Activated T-cell treated with anti-CD3 and anti-CD28 coated beads, Interleukin-2, amount 50 U/mL, for 72 hours (primary cell): ENCODE measurements around the gene PRCD. TPM values are rescaled to one million over a fixed set of nuclear protein-coding genes. Genes with fewer than 3 reads are reported as not detected.
A peak's percentile ranks its signal among the peaks of the same experiment; 100 is the strongest.
"Not testable (repeated sequence)": the region's sequence is repeated elsewhere in the genome, so short reads cannot be mapped to it uniquely, and the experiment has no call there.

Source experiments
- ATAC-seq, 2 donors: fragments of 150-1000 bp; cut with Tn5 transposase; replicated peaks in 1 of 2; 2 replicates each; pipeline ENCODE4 v1.10.0; 2021; ENCODE audit warnings: moderate library complexity in 2 of 2, mild to moderate bottlenecking in 1 of 2
- DNase-seq, 2 donors: peaks; one replicate each; pipeline ENCODE4 v3.0.0; 2021 to 2022; ENCODE audit warnings: mixed read lengths in 1 of 2
- H3K27ac Mint-ChIP-seq: one replicate; pipeline ENCODE4 v1.8.0; 2022; ENCODE audit warnings: mild to moderate bottlenecking, moderate library complexity, mixed read lengths
- H3K27me3 Mint-ChIP-seq: one replicate; pipeline ENCODE4 v1.8.0; 2022; ENCODE audit warnings: low read depth, mixed read lengths
- H3K36me3 Mint-ChIP-seq, 2 donors: one replicate each; pipeline ENCODE4 v1.8.0; 2022; ENCODE audit warnings: mixed read lengths in 2 of 2, mild to moderate bottlenecking in 1 of 2; ENCODE audit not compliant: insufficient read depth in 2 of 2
- H3K4me1 Mint-ChIP-seq: one replicate; pipeline ENCODE4 v1.8.0; 2022; ENCODE audit warnings: low read depth, mixed read lengths
- H3K4me3 Mint-ChIP-seq, 2 donors: one replicate each; pipeline ENCODE4 v1.8.0; 2022; ENCODE audit warnings: mild to moderate bottlenecking in 2 of 2, mixed read lengths in 2 of 2, moderate library complexity in 2 of 2
- H3K9me3 Mint-ChIP-seq, 2 donors: one replicate each; pipeline ENCODE4 v1.8.0; 2022; ENCODE audit warnings: mixed read lengths in 2 of 2
- total RNA-seq, 2 donors: library from RNA; stranded (reverse); gene quantifications; one replicate each; pipeline ENCODE4 v1.2.3, GENCODE V29; 2022

The PRCD gene
- total RNA-seq, 2 donors from 2014 or later, result 1.1 to 1.5 TPM

DNA sequence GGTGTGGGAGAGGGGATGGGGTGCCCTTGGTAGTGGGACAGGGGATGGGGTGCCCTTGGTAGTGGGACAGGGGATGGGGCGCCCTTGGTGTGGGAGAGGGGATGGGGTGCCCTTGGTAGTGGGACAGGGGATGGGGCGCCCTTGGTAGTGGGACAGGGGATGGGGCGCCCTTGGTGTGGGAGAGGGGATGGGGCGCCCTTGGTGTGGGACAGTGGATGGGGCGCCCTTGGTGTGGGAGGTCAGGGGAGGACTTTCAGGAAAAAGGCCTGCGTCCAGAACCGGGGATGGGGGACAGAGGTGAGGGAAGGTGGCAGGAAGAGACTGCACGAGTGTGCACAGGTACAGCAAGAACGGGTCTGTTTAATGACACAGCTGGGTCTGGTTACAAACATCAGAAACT, 12.8 kb upstream of the PRCD start:
- not testable (repeated sequence) for ATAC-seq, H3K36me3 Mint-ChIP-seq, H3K27ac Mint-ChIP-seq, H3K9me3 Mint-ChIP-seq, H3K27me3 Mint-ChIP-seq, DNase-seq
- Mint-ChIP-seq H3K4me1 (peaks cover 25% of the 10 kb centered on the region), H3K4me3 (peak overlapping the region; percentile 4 to 7)

DNA sequence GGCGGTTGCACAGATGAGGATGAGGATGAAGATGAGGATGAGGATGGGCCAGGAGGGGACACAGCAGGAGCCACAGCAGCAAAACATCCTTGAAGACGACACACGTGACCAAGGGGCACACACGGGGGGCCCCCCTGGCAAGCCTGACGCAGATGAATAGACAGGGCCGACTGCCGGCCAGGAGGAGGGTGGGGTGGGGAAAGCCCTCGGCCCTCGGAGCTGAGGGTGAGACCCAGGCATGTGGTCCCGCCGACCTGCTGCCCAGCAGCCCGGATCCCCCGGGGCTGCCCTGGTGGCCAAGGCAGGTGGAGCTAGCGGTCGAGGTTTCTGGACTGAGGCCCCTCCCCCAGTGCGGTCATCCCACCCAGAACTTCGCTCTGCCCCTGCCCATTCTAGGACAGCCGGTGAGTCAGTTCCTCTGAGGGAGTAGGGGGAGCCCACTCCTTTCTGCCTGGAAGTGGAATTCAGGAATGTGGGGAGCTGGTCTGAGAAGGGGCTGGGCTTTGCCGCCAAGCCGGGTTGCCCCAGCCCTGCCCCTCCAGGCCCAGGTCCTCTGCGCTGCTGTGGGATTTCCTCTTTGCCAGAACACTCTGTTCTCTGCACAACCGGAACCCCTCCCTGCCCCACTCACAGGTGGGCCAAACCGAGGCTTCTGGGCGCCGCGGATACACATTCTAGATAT, 12.3 kb upstream of the PRCD start:
- no peaks in the 10 kb centered on the region for H3K36me3 Mint-ChIP-seq
- no peak overlapping the region for H3K27ac Mint-ChIP-seq
- DNase-seq, result peak; percentile 34 to 42
- peaks cover 25% of the 10 kb centered on the region for H3K4me1 Mint-ChIP-seq
- H3K9me3 Mint-ChIP-seq, result no peaks in the 10 kb centered on the region
- ATAC-seq, result peak; percentile 51 to 56
- no peaks in the 10 kb centered on the region for H3K27me3 Mint-ChIP-seq
- peak overlapping the region; percentile 40 to 73 for H3K4me3 Mint-ChIP-seq

DNA sequence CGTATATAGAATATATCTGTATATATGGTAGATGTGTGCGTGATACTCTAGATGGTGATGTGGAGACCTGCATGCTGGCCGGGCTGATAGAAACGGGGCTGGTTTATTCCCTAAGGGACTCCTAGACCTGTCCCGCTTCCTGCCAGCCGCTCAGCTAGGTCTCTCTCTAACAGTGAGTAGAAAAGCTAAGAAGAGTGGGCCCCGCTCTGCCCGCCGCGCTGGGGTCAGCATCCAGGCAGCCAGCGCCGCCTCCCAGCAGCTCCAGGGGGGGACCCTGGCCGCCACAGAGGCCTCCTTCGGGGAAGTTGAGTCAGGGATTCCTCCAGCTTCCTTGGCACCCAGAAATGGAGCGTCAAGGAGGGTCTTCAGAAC, 11.7 kb upstream of the PRCD start:
- H3K27me3 Mint-ChIP-seq, result no peaks in the 10 kb centered on the region
- peaks cover 21% of the 10 kb centered on the region for H3K4me1 Mint-ChIP-seq
- no peak overlapping the region for H3K27ac Mint-ChIP-seq
- peak; percentile 13 to 27 for ATAC-seq
- peak overlapping the region; percentile 71 to 73 for H3K4me3 Mint-ChIP-seq
- no peak for DNase-seq
- H3K36me3 Mint-ChIP-seq, result no peaks in the 10 kb centered on the region
- no peaks in the 10 kb centered on the region for H3K9me3 Mint-ChIP-seq

DNA sequence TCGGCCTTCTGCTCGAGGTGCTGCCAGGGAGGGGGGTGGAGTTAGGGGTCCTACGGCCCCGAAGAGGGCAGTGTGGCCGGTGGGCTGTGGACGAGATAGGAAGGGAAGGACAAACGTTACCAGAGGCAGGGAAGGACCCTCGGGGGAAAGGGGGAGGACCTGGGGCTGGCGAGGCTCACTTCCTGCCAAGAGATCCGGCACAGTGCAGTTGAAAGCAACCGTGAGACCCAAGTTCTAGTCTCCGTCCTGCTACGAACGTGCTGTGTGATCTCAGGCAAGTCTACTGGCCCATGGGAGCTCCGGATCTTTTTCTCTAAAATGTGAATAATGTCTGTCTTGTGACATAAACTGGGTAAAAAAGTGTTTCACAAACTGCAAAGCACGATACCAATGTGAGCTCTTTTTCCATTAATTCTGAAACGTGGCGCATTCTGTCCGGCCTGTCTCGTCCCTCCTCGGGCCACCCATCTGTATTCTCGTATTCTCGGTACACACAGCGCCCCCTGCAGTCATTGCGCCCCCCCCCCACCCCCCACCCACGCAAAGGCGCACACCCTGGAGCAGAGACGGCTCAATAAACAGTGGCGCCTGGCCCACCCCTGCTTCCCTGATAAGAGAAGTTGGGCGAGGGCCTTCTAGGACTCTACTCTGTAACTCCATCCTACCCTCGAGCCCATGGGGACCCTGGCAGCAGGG, 11.2 kb upstream of the PRCD start:
- DNase-seq (no peak), ATAC-seq (no peak)
- Mint-ChIP-seq H3K36me3 (no peaks in the 10 kb centered on the region), H3K27ac (no peak overlapping the region), H3K27me3 (no peaks in the 10 kb centered on the region), H3K9me3 (no peaks in the 10 kb centered on the region), H3K4me3 (peak overlapping the region; percentile 27 to 71), H3K4me1 (peaks cover 16% of the 10 kb centered on the region)

DNA sequence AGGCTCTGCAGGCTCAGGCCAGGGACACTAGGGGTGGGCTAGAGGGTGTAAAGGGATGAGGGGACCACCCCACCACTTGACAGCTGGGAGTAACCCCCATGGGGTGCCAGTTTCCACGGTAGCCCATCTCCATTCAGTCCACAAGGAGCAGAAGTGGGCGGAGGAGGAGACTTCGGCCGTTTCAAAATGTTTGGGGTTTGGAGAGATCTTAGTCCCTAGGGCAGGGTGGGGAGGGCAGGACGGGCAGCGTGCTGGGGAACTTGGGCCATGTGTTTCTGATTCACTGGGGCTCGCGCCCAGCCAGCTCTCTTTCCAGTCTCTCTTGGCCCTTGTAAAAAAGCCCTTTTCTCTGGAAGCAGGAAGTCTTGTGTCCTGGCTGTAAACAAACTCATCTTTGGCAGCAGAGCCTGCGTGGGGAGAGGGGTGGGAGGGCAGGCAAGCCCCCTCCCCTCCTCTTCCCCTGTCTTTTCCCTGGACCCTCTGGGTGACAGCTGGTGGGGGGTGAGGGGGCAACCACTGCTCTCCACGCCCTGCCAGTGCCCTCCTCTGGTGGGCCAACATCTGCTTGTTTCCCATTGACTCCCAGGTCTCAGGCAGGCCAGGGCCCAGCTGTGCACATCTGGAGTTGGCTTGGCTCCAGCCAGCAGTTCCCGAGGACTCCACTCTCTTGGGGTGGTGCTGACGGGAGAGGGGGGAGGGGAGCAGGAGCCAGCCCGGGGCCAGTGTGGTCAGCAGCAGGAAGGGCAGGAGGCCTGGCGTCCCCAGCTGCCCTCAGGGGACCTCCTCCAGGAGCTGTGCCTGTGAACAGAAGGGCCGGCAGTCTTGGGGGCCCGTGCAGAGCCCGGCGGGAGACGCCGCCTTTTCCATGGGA, 10.4 kb upstream of the PRCD start:
- Mint-ChIP-seq H3K27ac (no peak overlapping the region), H3K4me3 (no peak overlapping the region), H3K4me1 (peaks cover 16% of the 10 kb centered on the region), H3K27me3 (no peaks in the 10 kb centered on the region), H3K36me3 (no peaks in the 10 kb centered on the region), H3K9me3 (no peaks in the 10 kb centered on the region)
- ATAC-seq, result no peak
- no peak for DNase-seq

DNA sequence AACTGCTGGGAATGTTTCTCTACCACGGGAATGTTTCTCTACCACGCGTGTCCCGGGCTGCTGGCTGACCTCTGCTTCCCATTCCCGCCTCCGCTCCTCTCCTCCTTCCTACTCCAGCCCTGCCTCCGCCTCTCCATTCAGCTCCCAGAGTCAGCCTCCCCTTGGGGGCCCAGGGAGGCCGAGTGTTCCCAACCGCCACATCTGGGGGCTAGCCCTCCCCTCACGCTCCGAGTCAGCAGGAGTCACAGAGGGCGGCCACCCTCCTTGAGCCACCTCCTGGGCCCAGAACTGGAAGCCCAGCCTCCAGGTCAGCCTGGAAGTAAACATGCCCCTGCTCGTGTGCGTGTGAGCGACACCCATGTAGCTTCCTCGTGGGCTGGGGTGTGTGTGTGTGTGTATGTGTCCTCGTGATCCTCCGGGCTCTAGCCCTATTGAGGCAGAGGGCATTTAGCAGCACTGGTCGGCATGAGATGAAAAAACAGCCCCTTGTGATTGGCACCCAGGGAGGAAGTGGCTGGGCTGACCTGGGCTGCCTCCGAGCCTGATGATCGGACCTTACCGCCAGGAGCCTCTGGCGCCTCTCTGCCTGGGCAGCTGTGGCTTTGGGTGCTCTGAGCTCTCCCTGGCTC, 9.6 kb upstream of the PRCD start:
- H3K4me3 Mint-ChIP-seq, result no peak overlapping the region
- H3K36me3 Mint-ChIP-seq, result no peaks in the 10 kb centered on the region
- DNase-seq (no peak), ATAC-seq (no peak)
- no peaks in the 10 kb centered on the region for H3K9me3 Mint-ChIP-seq
- no peaks in the 10 kb centered on the region for H3K27me3 Mint-ChIP-seq
- H3K4me1 Mint-ChIP-seq, result peaks cover 16% of the 10 kb centered on the region
- H3K27ac Mint-ChIP-seq, result no peak overlapping the region

DNA sequence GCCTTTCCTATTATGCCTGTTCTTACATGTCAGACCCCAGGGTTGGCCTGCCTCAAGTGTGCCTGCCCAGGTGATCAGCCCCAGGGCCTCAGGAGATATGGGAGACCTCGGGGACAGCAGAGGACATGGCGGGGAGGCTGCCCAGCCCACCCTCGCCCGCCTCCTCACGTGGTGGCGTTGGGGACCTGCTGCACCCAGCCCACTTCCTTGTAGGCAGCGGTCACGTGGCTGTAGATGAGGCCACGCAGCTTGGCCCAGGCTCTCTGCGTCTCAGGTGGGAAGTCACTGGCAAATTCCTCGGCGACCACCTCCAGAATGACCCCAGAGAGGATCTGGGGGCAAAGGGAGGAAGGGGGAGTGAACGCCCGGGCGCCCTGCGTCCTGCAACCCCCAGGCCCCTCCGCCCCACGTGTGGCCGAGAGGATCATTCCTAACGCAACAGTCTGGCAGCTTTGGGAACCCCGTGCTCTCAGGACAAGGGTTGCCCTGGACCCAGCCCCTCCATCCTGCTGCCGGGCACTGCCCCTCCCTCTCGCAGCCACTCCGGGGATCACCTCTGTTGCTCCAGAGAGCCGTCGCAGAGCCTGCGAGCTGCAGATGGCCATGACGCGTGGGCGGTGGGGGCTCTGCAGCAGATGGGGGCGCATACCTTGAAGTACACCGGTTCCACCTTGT, 8.9 kb upstream of the PRCD start:
- H3K36me3 Mint-ChIP-seq, result no peaks in the 10 kb centered on the region
- H3K4me3 Mint-ChIP-seq, result no peak overlapping the region
- H3K27ac Mint-ChIP-seq, result no peak overlapping the region
- H3K9me3 Mint-ChIP-seq, result no peaks in the 10 kb centered on the region
- no peaks in the 10 kb centered on the region for H3K27me3 Mint-ChIP-seq
- peaks cover 16% of the 10 kb centered on the region for H3K4me1 Mint-ChIP-seq
- DNase-seq (no peak), ATAC-seq (no peak)

DNA sequence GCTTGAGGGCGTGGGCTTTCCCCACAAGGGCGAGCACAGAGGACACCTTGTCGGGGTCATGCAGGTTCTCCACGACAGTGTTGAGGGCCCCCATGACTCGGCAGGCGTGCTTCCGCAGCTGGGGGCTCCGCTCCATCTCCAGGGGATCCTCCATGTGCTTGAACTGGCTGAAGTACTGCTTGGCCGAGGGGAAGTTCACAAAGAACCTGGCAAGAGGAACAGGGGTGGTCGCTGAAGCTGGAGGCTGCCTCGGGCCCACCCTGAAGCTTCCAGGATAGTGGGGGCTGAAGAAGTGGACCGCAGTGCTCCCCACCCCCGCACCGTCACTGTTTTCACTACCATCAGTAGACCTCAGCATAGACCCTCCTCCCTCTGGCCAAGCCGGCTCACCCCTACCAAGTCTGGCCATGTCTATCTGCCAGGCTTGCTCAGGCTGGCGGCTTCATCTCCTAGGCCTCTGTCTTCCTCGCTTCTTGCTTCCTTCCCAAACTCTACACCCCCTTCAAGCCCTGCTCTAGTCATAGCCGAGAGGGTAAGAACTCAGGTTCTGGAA, 8.3 kb upstream of the PRCD start:
- Mint-ChIP-seq H3K4me3 (no peak overlapping the region), H3K4me1 (peaks cover 16% of the 10 kb centered on the region), H3K36me3 (no peaks in the 10 kb centered on the region), H3K27me3 (no peaks in the 10 kb centered on the region), H3K27ac (no peak overlapping the region), H3K9me3 (no peaks in the 10 kb centered on the region)
- DNase-seq (no peak), ATAC-seq (no peak)

DNA sequence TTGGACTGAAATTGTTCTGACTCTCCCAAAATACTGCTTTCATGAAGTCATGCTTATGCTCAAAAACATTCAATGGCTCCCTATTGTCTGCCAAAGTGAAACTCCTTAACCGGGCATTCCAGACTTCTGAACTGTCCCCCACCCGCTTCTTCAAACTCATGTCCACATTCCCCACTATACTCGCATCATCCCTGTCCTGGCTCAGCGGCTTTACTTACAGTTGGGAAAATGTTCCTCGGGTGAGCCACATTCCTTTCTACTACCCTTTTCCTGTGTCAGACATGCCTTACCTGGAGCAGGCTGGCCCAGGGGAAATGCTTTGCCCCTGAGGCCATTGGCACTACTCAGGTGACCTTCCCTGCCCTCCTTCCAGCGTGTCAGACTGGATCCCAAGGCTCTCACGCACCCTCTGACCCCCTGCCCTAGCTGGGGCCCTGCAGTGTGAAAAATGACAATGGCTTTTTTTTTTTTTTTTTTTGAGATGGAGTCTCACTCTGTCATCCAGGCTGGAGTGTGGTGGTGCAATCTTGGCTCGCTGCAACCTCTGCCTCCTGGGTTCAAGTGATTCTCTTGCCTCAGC, 7.7 kb upstream of the PRCD start:
- no peak for DNase-seq
- peaks cover 14% of the 10 kb centered on the region for H3K4me1 Mint-ChIP-seq
- no peak overlapping the region for H3K4me3 Mint-ChIP-seq
- ATAC-seq, result no peak
- no peak overlapping the region for H3K27ac Mint-ChIP-seq
- H3K27me3 Mint-ChIP-seq, result no peaks in the 10 kb centered on the region
- no peaks in the 10 kb centered on the region for H3K9me3 Mint-ChIP-seq
- no peaks in the 10 kb centered on the region for H3K36me3 Mint-ChIP-seq

DNA sequence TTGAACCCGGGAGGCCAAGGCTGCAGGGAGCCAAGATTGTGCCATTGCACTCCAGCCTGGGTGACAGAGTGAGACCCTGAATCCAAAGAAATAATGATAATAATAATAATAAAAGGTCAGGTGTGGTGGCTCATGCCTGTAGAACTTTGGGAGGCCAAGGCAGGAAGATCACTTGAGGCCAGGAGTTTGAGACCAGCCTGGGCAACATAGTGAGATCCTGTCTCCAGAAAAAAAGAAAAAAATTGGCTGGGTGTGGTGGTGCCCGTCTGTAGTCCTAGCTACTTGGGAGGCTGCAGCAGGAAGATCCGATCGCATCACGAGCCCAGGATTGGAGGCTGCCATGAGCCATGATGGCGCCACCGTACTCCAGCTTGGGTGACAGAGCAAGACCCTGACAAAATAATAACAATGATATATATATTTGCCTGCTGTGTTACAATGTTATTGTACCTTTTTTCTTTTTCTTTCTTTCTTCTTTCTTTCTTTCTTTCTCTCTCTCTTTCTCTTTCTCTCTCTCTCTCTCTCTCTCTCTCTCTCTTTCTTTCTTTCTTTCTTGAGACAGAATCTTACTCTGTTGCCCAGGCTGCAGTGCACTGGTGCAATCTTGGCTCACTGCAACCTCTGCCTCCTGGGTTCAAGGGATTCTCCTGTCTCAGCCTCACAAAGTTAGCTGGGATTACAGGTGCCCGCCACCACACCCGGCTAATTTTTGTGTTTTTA, 6.0 kb upstream of the PRCD start:
- not testable (repeated sequence) for DNase-seq, H3K4me1 Mint-ChIP-seq, H3K27me3 Mint-ChIP-seq, H3K27ac Mint-ChIP-seq, H3K4me3 Mint-ChIP-seq, H3K9me3 Mint-ChIP-seq, ATAC-seq, H3K36me3 Mint-ChIP-seq

DNA sequence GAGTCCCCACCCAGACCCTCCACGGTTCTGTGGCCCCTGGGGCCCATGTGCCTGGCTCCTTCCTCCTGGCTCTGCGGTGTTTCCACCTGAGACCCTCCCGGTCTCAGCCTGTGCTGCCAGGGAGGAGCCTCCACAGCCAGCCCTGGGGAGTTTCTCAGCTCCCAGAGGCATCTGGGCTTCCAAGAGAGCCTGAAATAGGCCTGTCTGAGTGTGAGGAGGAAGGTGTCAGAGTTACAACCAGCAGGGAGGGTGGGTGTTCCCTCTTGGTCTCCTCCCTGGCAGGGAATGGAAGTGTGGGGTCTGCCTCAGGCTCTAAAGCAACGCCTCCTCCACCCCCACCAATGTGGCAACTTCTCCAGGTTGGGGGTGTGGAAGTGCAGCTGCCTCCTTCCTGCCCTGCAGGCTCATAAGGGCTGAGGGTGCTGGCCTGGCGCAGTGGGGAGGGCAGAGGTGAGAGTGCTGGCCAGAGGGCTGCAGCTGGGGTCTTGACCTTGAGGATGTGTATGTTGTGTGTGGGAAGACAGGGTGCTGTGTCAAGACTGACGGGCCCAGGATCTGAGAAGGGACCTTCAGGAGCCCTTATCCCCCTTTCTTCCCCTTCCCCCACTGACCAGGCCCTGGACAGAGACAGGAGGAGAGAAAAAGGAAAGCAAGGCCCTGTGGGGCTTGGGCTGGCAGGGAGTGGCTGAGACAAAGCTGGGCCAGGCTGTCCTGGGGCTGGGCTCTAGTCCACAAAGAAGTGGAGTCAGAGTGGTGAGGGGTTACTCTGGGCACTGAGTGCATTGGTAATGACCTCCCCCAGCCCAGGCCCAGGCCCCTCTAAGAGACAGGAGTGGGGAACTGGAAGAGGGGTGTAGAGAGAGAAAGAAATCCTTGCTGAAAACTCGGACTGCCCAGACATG, 4.8 kb upstream of the PRCD start:
- no peak for DNase-seq

More for the DNA sequence above, 4.8 kb upstream of the PRCD start:
- ATAC-seq, result no peak
- H3K27ac Mint-ChIP-seq, result no peak overlapping the region
- H3K27me3 Mint-ChIP-seq, result peaks cover 13% of the 10 kb centered on the region
- no peaks in the 10 kb centered on the region for H3K9me3 Mint-ChIP-seq
- H3K4me1 Mint-ChIP-seq, result no peaks in the 10 kb centered on the region
- no peak overlapping the region for H3K4me3 Mint-ChIP-seq
- no peaks in the 10 kb centered on the region for H3K36me3 Mint-ChIP-seq
